IMR-90 (cell line): ENCODE results near the gene MAOA. TPM values are rescaled to one million over a fixed set of nuclear protein-coding genes. Genes with fewer than 3 reads are reported as not detected.
A peak's percentile ranks its signal among the peaks of the same experiment; 100 is the strongest.

Experiments
- ATAC-seq: fragments of 200-7000 bp; cut with Tn5 transposase; 2 replicates; pipeline ENCODE4 v1.9.1; 2020; ENCODE audit warnings: low read depth, mild to moderate bottlenecking, moderate library complexity
- BruUV-seq: library from RNA; stranded (reverse); fragments of 400-500 nt; replicated peaks from 2 replicates; lab custom pipeline; 2021; lab: Mats Ljungman, UMichigan
- CTCF ChIA-PET: fragments of 300-600 bp; formaldehyde crosslinking; extraction: SDS; loops from one replicate; lab custom pipeline; 2021; ENCODE audit warnings: antibody characterized with exemption; lab: Yijun Ruan, JAX
- POLR2A ChIA-PET: fragments of 300-600 bp; sonication (Branson Sonifier 250); formaldehyde crosslinking; loops from one replicate; lab custom pipeline; 2022; ENCODE audit warnings: antibody characterized with exemption; ENCODE audit not compliant: unreplicated experiment; lab: Charles Lee
- DNase-seq: peaks from one replicate; pipeline ENCODE4 v3.0.0; 2013
- H2AFZ ChIP-seq: replicated peaks from 2 replicates; pipeline ENCODE3; 2013; ENCODE audit warnings: low read length, mild to moderate bottlenecking; ENCODE audit not compliant: poor library complexity
- H2AK5ac ChIP-seq: 2 replicates; pipeline ENCODE4 v1.6.1; 2013; ENCODE audit warnings: low read depth, low read length, inconsistent platforms
- H2AK9ac ChIP-seq: replicated peaks from 2 replicates; pipeline ENCODE3; 2013; ENCODE audit warnings: mild to moderate bottlenecking, low read depth, low read length, moderate library complexity; ENCODE audit not compliant: poor library complexity
- H2BK120ac ChIP-seq: 2 replicates; pipeline ENCODE4 v1.6.1; 2013; ENCODE audit warnings: low read depth, low read length, inconsistent platforms
- H2BK15ac ChIP-seq: 3 replicates; pipeline ENCODE4 v1.6.1; 2013; ENCODE audit warnings: low read depth, low read length, inconsistent platforms
- H2BK20ac ChIP-seq: 2 replicates; pipeline ENCODE4 v1.6.1; 2013; ENCODE audit warnings: low read depth, mild to moderate bottlenecking, inconsistent platforms, low read length, moderate library complexity
- H2BK5ac ChIP-seq: 2 replicates; pipeline ENCODE4 v1.6.1; 2013; ENCODE audit warnings: mild to moderate bottlenecking, low read depth, low read length, inconsistent platforms; ENCODE audit not compliant: poor library complexity, severe bottlenecking
- H3K14ac ChIP-seq: replicated peaks from 2 replicates; pipeline ENCODE4 v1.6.1; 2013; ENCODE audit warnings: low read depth, low read length, inconsistent platforms
- H3K18ac ChIP-seq: 2 replicates; pipeline ENCODE4 v1.6.1; 2013; ENCODE audit warnings: low read depth, low read length, control low read depth
- H3K23ac ChIP-seq: 2 replicates; pipeline ENCODE4 v1.6.1; 2013; ENCODE audit warnings: low read depth, low read length, inconsistent platforms
- H3K27ac ChIP-seq: 2 replicates; pipeline ENCODE4 v1.5.1; 2013; ENCODE audit warnings: mild to moderate bottlenecking, control low read depth, low read length; ENCODE audit not compliant: insufficient read depth
- H3K27me3 ChIP-seq: 2 replicates; pipeline ENCODE4 v1.6.1; 2013; ENCODE audit warnings: low read length; ENCODE audit not compliant: control insufficient read depth, insufficient read depth
- H3K36me3 ChIP-seq: 2 replicates; pipeline ENCODE4 v1.6.1; 2013; ENCODE audit warnings: low read length, mixed read lengths; ENCODE audit not compliant: control insufficient read depth, insufficient read depth
- H3K4ac ChIP-seq: 2 replicates; pipeline ENCODE4 v1.6.1; 2013; ENCODE audit warnings: low read depth, low read length, inconsistent platforms
- H3K4me1 ChIP-seq: 2 replicates; pipeline ENCODE4 v1.6.1; 2013; ENCODE audit warnings: low read length, mixed read lengths; ENCODE audit not compliant: control insufficient read depth, insufficient read depth
- H3K4me2 ChIP-seq: 2 replicates; pipeline ENCODE4 v1.6.1; 2013; ENCODE audit warnings: low read depth, mild to moderate bottlenecking, control low read depth, low read length, moderate library complexity
- H3K4me3 ChIP-seq: 2 replicates; pipeline ENCODE4 v1.5.1; 2013; ENCODE audit warnings: low read depth, mild to moderate bottlenecking, control low read depth, low read length, moderate library complexity; ENCODE audit not compliant: insufficient read depth
- H3K56ac ChIP-seq: 2 replicates; pipeline ENCODE4 v1.6.1; 2013; ENCODE audit warnings: low read length, inconsistent platforms; ENCODE audit not compliant: insufficient read depth; ENCODE audit errors: extremely low read depth
- H3K79me1 ChIP-seq, 2 experiments: 2 replicates each; pipeline ENCODE4 v1.6.1; 2013; ENCODE audit warnings: low read length in 2 of 2, inconsistent platforms in 1 of 2, low read depth in 1 of 2
- H3K9ac ChIP-seq: 2 replicates; pipeline ENCODE4 v1.6.1; 2013; ENCODE audit warnings: low read depth, low read length, control low read depth
- H3K9me1 ChIP-seq: 2 replicates; pipeline ENCODE4 v1.6.1; 2013; ENCODE audit warnings: low read length, inconsistent platforms; ENCODE audit not compliant: insufficient read depth
- H3K9me3 ChIP-seq: 2 replicates; pipeline ENCODE4 v1.6.1; 2013; ENCODE audit warnings: low read length; ENCODE audit not compliant: control insufficient read depth, insufficient read depth
- H4K20me1 ChIP-seq: 2 replicates; pipeline ENCODE4 v1.6.1; 2013; ENCODE audit warnings: low read length, inconsistent platforms; ENCODE audit not compliant: insufficient read depth
- H4K5ac ChIP-seq: 2 replicates; pipeline ENCODE4 v1.6.1; 2013; ENCODE audit warnings: mild to moderate bottlenecking, low read depth, low read length, control low read depth
- H4K8ac ChIP-seq, 2 experiments: 2 replicates each; pipeline ENCODE4 v1.6.1; 2013; ENCODE audit warnings: low read depth in 2 of 2, low read length in 2 of 2, control low read depth in 1 of 2, inconsistent platforms in 1 of 2
- H4K91ac ChIP-seq: 2 replicates; pipeline ENCODE4 v1.6.1; 2013; ENCODE audit warnings: low read depth, low read length, inconsistent platforms; ENCODE audit not compliant: insufficient read depth
- BHLHE40 ChIP-seq: fragments of 150-350 bp; IDR thresholded peaks from 2 replicates; pipeline ENCODE4 v1.6.1; 2016; ENCODE audit warnings: mild to moderate bottlenecking, low read depth, low read length
- CEBPB ChIP-seq: IDR thresholded peaks from 2 replicates; pipeline ENCODE4 v1.6.1; 2012; ENCODE audit warnings: low read depth, low read length, improper control_type of control experiment
- CHD1 ChIP-seq: IDR thresholded peaks from 2 replicates; pipeline ENCODE4 v1.6.1; 2012; ENCODE audit warnings: low read depth, low read length, improper control_type of control experiment
- CTCF ChIP-seq: conservative IDR thresholded peaks from 2 replicates; pipeline ENCODE4 v1.5.1; 2012; ENCODE audit warnings: mild to moderate bottlenecking, low read depth, low read length, improper control_type of control experiment
- ELK1 ChIP-seq: fragments of 150-350 bp; IDR thresholded peaks from 2 replicates; pipeline ENCODE4 v1.6.1; 2016; ENCODE audit warnings: low read depth, mild to moderate bottlenecking, low read length, moderate library complexity, borderline replicate concordance
- FOS ChIP-seq: fragments of 150-350 bp; IDR thresholded peaks from 2 replicates; pipeline ENCODE4 v1.6.1; 2016; ENCODE audit warnings: low read depth, low read length
- MAFK ChIP-seq: IDR thresholded peaks from 2 replicates; pipeline ENCODE4 v1.6.1; 2012; ENCODE audit warnings: low read depth, low read length, improper control_type of control experiment
- MAZ ChIP-seq: IDR thresholded peaks from 2 replicates; pipeline ENCODE4 v1.6.1; 2012; ENCODE audit warnings: low read depth, mild to moderate bottlenecking, low read length, improper control_type of control experiment, moderate library complexity, borderline replicate concordance
- MXI1 ChIP-seq: IDR thresholded peaks from 2 replicates; pipeline ENCODE4 v1.6.1; 2012; ENCODE audit warnings: low read depth, mild to moderate bottlenecking, low read length, moderate library complexity, borderline replicate concordance
- NFE2L2 ChIP-seq: fragments of 150-350 bp; IDR thresholded peaks from 2 replicates; pipeline ENCODE4 v1.6.1; 2016; ENCODE audit warnings: low read depth, mild to moderate bottlenecking, low read length
- POLR2A ChIP-seq: IDR thresholded peaks from 2 replicates; pipeline ENCODE4 v1.6.1; 2012; ENCODE audit warnings: mild to moderate bottlenecking, low read depth, low read length
- RAD21 ChIP-seq: IDR thresholded peaks from 2 replicates; pipeline ENCODE4 v1.6.1; 2012; ENCODE audit warnings: low read length, improper control_type of control experiment
- RCOR1 ChIP-seq: IDR thresholded peaks from 2 replicates; pipeline ENCODE4 v1.6.1; 2012; ENCODE audit warnings: mild to moderate bottlenecking, low read length, improper control_type of control experiment; ENCODE audit not compliant: insufficient replicate concordance
- RFX5 ChIP-seq: IDR thresholded peaks from 2 replicates; pipeline ENCODE4 v1.8.0; 2012; ENCODE audit warnings: low read depth, mild to moderate bottlenecking, low read length, moderate library complexity
- SMC3 ChIP-seq: fragments of 150-350 bp; IDR thresholded peaks from 2 replicates; pipeline ENCODE4 v1.6.1; 2016; ENCODE audit warnings: low read depth, mild to moderate bottlenecking, antibody characterized with exemption, low read length, moderate library complexity
- WGBS, 2 experiments: methylation state at CpG; one replicate each; pipeline versions ENCODE4 v1.1.5 to v1.1.7; 2013; ENCODE audit warnings: missing lambda C conversion rate in 2 of 2; ENCODE audit not compliant: insufficient read length in 1 of 2; ENCODE audit errors: extremely low coverage in 2 of 2; 5-methylcytosine and 5-hydroxymethylcytosine counted together
- dilution Hi-C: fragments of 300-500 bp; cut with HindIII; formaldehyde crosslinking; loops from one replicate; pipeline ENCODE4 v1.14.3; 2018; ENCODE audit warnings: low sequenced_read_pairs; ENCODE audit not compliant: unreplicated experiment
- in situ Hi-C: fragments of 300-500 bp; cut with MboI; formaldehyde crosslinking; loops from 3 replicates; pipeline ENCODE4 v1.14.3; 2019; ENCODE audit warnings: low sequenced_read_pairs, inconsistent platforms, mixed read lengths
- intact Hi-C: fragments of 100-400 bp; cut with micrococcal nuclease; formaldehyde crosslinking; loops from 2 replicates; pipeline ENCODE4 v1.10.0; 2022
- polyA plus RNA-seq, 3 experiments: library from polyadenylated mRNA; depleted of rRNA; stranded (reverse); fragments of >200 nt; gene quantifications; 2 replicates each; pipeline ENCODE4 v1.2.3, GENCODE V29; 2012; ENCODE audit warnings: low replicate concordance in 1 of 3
- total RNA-seq: library from RNA; depleted of rRNA; stranded (reverse); fragments of >200 nt; gene quantifications from 2 replicates; pipeline ENCODE4 v1.2.3, GENCODE V29; 2012
- TF ChIP-seq, protein P1 (sequence below): fragments of 150-350 bp; IDR thresholded peaks from 2 replicates; pipeline ENCODE4 v1.6.1; 2017; ENCODE audit warnings: mild to moderate bottlenecking, antibody characterized with exemption, low read length, low read depth

The MAOA gene
- total and polyA plus RNA-seq, 2 of the 4 experiments (the other 2 are of a cell fraction): 0.14 to 0.36 TPM

DNA sequence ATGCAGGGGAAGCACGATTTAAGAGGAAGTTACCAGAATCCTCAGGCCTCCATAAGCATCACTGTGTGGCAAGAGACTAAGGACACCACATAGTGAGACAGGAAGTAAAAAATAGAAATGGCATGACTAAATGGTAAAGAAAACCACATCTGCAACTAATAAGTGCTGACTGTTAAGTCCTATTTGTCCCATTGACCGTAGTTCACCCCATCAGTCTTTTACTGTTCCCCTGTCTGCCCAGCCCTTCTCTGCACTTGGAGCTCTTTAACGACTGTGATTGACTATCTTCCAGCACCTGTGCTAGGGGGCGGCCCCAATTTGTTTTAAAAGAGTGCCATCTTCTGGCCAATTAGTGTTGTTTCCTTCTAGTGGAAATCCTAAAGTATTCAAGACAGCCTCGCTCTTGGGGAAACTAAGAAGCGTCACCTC lies 94.2 kb downstream of the MAOA start:
- no peaks in the 10 kb centered on the region for H3K9me1 ChIP-seq
- no peak overlapping the region for H2AK5ac ChIP-seq
- no peak overlapping the region for H4K91ac ChIP-seq
- peak; percentile 19 for DNase-seq
- ChIA-PET POLR2A (no interaction called here), CTCF (interaction anchor here (0.5 kb wide), 1 partner anchor 975 kb away, joined by 3 read pairs; no protein-coding TSS in a partner anchor)
- H2BK5ac ChIP-seq: no peak overlapping the region
- no TSS peak for BruUV-seq
- H4K20me1 ChIP-seq: no peaks in the 10 kb centered on the region
- no peak overlapping the region for H2AFZ ChIP-seq
- H3K27ac ChIP-seq: no peak overlapping the region
- no peak overlapping the region for H3K4me2 ChIP-seq
- H3K56ac ChIP-seq: no peak overlapping the region
- intact Hi-C loops (loop anchor here (1.0 to 2.0 kb wide), 3 partner anchors 95 to 401 kb away; no protein-coding TSS in a partner anchor), in situ Hi-C loops (loop anchor here (5.0 kb wide), 1 partner anchor 188 kb away; no protein-coding TSS in a partner anchor), dilution Hi-C loops (no loop called here)
- no peaks in the 10 kb centered on the region for H3K79me1 ChIP-seq
- ATAC-seq: peak; percentile 62
- no peak overlapping the region for H3K14ac ChIP-seq
- no peak overlapping the region for H3K4ac ChIP-seq
- no peak overlapping the region for H3K18ac ChIP-seq
- H3K9ac ChIP-seq: no peak overlapping the region
- no peak overlapping the region for H2BK15ac ChIP-seq
- H3K36me3 ChIP-seq: no peaks in the 10 kb centered on the region
- TF ChIP-seq MAZ (no peak), CHD1 (no peak), NFE2L2 (no peak), RFX5 (no peak), BHLHE40 (no peak), FOS (no peak), ELK1 (no peak), SMC3 (no peak; the same call in 1 of the 2 replicates), CEBPB (no peak), RAD21 (peak; percentile 54), MXI1 (no peak), MAFK (no peak), POLR2A (no peak), RCOR1 (no peak), CTCF (peak; percentile 49)
- TF ChIP-seq, protein P1, sequence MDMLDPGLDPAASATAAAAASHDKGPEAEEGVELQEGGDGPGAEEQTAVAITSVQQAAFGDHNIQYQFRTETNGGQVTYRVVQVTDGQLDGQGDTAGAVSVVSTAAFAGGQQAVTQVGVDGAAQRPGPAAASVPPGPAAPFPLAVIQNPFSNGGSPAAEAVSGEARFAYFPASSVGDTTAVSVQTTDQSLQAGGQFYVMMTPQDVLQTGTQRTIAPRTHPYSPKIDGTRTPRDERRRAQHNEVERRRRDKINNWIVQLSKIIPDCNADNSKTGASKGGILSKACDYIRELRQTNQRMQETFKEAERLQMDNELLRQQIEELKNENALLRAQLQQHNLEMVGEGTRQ: no peak
- no peak overlapping the region for H2BK20ac ChIP-seq
- H3K23ac ChIP-seq: no peak overlapping the region
- H3K4me3 ChIP-seq: no peak overlapping the region
- no peak overlapping the region for H2AK9ac ChIP-seq
- no CpG with 5 or more reads among the region's 6 CpGs for WGBS, 2 experiments
- no peaks in the 10 kb centered on the region; the same call in 1 of the 2 replicates for H3K27me3 ChIP-seq
- peaks cover 2% of the 10 kb centered on the region; the same call in 1 of the 2 replicates for H3K9me3 ChIP-seq
- H4K8ac ChIP-seq: no peak overlapping the region
- no peak overlapping the region for H4K5ac ChIP-seq
- no peaks in the 10 kb centered on the region for H3K4me1 ChIP-seq
- no peak overlapping the region for H2BK120ac ChIP-seq
